Activated naive CD8-positive, alpha-beta T cell treated with anti-CD3 and anti-CD28 coated beads, Interleukin-2, amount 50 U/mL, for 24 hours (primary cell): ENCODE data around the gene MGST2.

Experiments used
- ATAC-seq: fragments of 150-1000 bp; cut with Tn5 transposase; one replicate; pipeline ENCODE4 v1.10.0; 2021
- DNase-seq: peaks from one replicate; pipeline ENCODE4 v3.0.0; 2021
- H3K27ac Mint-ChIP-seq: one replicate; pipeline ENCODE4 v1.8.0; 2021; ENCODE audit warnings: mild to moderate bottlenecking, mixed read lengths
- H3K27me3 Mint-ChIP-seq: one replicate; pipeline ENCODE4 v1.8.0; 2021; ENCODE audit warnings: mixed read lengths
- H3K36me3 Mint-ChIP-seq: one replicate; pipeline ENCODE4 v1.8.0; 2021; ENCODE audit warnings: low read depth, mixed read lengths
- H3K4me1 Mint-ChIP-seq: one replicate; pipeline ENCODE4 v1.8.0; 2021; ENCODE audit warnings: mixed read lengths
- H3K4me3 Mint-ChIP-seq: one replicate; pipeline ENCODE4 v1.8.0; 2021; ENCODE audit warnings: mild to moderate bottlenecking, moderate library complexity, mixed read lengths
- H3K9me3 Mint-ChIP-seq: one replicate; pipeline ENCODE4 v1.8.0; 2021; ENCODE audit warnings: mixed read lengths

Gene MGST2

DNA sequence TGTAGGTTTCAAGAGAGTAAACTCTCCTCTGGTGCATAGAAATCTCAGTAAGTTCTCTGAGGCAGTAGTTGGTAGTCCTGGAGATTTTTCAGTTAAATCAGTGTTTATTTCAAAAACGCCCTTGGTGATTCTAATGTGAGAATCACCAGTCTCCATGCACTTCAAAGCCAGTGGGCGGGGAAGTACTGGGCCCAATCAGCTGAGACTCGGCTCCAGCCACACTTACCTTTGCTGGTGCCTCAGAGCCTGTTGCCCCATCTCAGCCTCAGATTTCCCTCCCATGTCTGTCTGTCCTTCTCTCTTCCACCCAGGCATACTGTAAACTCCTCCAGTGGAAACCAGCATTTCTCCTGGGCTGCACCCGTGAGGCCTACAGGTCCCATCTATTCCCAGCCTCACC is 7.4 kb upstream of the MGST2 start:
- H3K36me3 Mint-ChIP-seq, result no peaks in the 10 kb centered on the region
- no peaks in the 10 kb centered on the region for H3K9me3 Mint-ChIP-seq
- no peak for ATAC-seq
- H3K27me3 Mint-ChIP-seq, result peaks cover 2% of the 10 kb centered on the region
- DNase-seq, result peak; percentile 22
- H3K27ac Mint-ChIP-seq, result peak overlapping the region; percentile 77
- H3K4me1 Mint-ChIP-seq, result peaks cover 24% of the 10 kb centered on the region
- peak overlapping the region; percentile 67 for H3K4me3 Mint-ChIP-seq

DNA sequence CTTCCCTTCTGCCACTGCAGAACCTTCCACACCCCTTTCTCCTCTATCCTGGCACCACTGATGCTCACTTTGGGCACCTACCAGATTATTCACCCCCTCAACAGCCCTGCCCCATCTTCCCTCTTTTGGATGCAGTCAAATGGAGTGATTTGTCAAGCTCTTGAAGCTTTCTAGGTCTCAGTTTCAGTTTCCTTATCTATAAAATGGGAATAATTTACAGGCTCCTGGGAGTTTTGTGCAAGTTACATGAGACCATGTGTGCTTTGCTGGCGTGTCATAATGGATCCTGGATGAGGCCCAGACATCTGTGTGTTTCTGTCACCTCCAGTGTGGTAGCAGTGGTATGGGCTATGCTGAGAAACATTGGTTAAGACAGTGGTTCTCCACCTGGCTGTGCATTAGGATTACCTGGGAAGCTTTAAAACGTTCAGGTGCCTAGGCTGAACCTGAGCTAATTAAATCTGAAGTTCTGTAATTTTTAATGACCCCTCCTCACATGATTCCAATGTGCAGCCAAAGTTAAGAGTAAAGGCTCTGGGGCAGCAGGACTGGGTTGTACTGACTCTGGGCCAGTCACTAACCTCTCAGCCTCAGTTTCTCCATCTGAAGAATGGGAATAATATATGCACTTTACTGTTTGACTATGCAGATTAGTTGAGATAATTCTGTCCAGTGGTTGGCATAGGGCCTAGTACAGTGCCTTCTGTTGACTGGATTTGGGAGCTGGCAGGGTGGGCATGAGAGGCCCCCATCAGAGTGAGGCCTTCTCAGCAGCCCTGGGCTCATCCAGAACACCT is 6.8 kb upstream of the MGST2 start:
- no peaks in the 10 kb centered on the region for H3K9me3 Mint-ChIP-seq
- peak overlapping the region; percentile 67 for H3K4me3 Mint-ChIP-seq
- no peaks in the 10 kb centered on the region for H3K36me3 Mint-ChIP-seq
- H3K27me3 Mint-ChIP-seq, result peaks cover 2% of the 10 kb centered on the region
- DNase-seq (no peak), ATAC-seq (no peak)
- H3K27ac Mint-ChIP-seq, result peak overlapping the region; percentile 77
- H3K4me1 Mint-ChIP-seq, result peaks cover 24% of the 10 kb centered on the region

DNA sequence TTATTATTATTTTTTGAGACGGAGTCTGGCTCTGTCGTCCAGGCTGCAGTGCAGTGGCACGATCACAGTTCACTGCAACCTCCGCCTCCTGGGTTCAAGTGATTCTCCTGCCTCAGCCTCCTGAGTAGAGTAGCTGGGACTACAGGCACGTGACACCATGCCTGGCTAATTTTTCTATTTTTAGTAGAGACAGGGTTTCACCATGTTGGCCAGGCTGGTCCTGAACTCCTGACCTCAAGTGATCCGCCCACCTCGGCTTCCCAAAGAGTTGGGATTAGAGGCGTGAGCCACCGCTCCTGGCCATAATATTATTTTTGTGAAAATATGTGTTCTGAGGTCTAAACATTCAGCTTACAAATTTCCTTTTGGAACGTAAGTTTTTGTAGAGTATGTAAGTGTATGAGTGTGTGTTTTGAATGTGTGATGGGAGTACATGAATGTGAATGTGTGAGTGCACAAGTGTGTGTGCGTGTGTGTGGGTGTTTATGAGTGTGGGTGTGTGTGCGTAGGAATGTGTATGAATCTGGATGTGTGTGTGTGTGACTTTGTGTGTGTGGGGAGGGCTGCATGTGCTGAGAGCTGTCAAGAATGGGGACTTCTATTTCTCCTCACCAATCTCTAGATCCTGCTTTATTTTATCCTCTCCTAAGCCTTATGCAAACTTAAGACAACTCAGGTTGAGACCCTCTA is 5.7 kb upstream of the MGST2 start:
- ATAC-seq, result no peak
- no peaks in the 10 kb centered on the region for H3K36me3 Mint-ChIP-seq
- peak overlapping the region; percentile 3 for H3K27ac Mint-ChIP-seq
- peaks cover 24% of the 10 kb centered on the region for H3K4me1 Mint-ChIP-seq
- H3K9me3 Mint-ChIP-seq, result no peaks in the 10 kb centered on the region
- no peak overlapping the region for H3K4me3 Mint-ChIP-seq
- H3K27me3 Mint-ChIP-seq, result peaks cover 2% of the 10 kb centered on the region
- no peak for DNase-seq

GRCh38 chr4:139660568-139661043 is 5.0 kb upstream of the MGST2 start:
- Mint-ChIP-seq H3K4me3 (no peak overlapping the region), H3K9me3 (no peaks in the 10 kb centered on the region), H3K27ac (no peak overlapping the region), H3K4me1 (peaks cover 30% of the 10 kb centered on the region), H3K36me3 (no peaks in the 10 kb centered on the region), H3K27me3 (peaks cover 2% of the 10 kb centered on the region)
- ATAC-seq (no peak), DNase-seq (no peak)

GRCh38 chr4:139663561-139664138 is 2.0 kb upstream of the MGST2 start:
- no peak overlapping the region for H3K27ac Mint-ChIP-seq
- H3K4me3 Mint-ChIP-seq, result no peak overlapping the region
- no peaks in the 10 kb centered on the region for H3K36me3 Mint-ChIP-seq
- H3K27me3 Mint-ChIP-seq, result peaks cover 6% of the 10 kb centered on the region
- H3K9me3 Mint-ChIP-seq, result no peaks in the 10 kb centered on the region
- peaks cover 24% of the 10 kb centered on the region for H3K4me1 Mint-ChIP-seq
- DNase-seq (no peak), ATAC-seq (no peak)

GRCh38 chr4:139664442-139664841 is 1.2 kb upstream of the MGST2 start:
- DNase-seq (no peak), ATAC-seq (no peak)
- no peak overlapping the region for H3K4me3 Mint-ChIP-seq
- peaks cover 6% of the 10 kb centered on the region for H3K27me3 Mint-ChIP-seq
- H3K36me3 Mint-ChIP-seq, result no peaks in the 10 kb centered on the region
- no peak overlapping the region for H3K27ac Mint-ChIP-seq
- H3K4me1 Mint-ChIP-seq, result peaks cover 22% of the 10 kb centered on the region
- H3K9me3 Mint-ChIP-seq, result no peaks in the 10 kb centered on the region

GRCh38 chr4:139665079-139665689 is 435 bp upstream of the MGST2 start:
- DNase-seq, result no peak
- H3K4me3 Mint-ChIP-seq, result peak overlapping the region; percentile 87
- H3K27me3 Mint-ChIP-seq, result peaks cover 6% of the 10 kb centered on the region
- peak overlapping the region; percentile 86 for H3K27ac Mint-ChIP-seq
- H3K9me3 Mint-ChIP-seq, result no peaks in the 10 kb centered on the region
- no peaks in the 10 kb centered on the region for H3K36me3 Mint-ChIP-seq
- ATAC-seq, result no peak
- H3K4me1 Mint-ChIP-seq, result peaks cover 20% of the 10 kb centered on the region

GRCh38 chr4:139666735-139667281 is 1.2 kb downstream of the MGST2 start:
- Mint-ChIP-seq H3K9me3 (no peaks in the 10 kb centered on the region), H3K27me3 (peaks cover 6% of the 10 kb centered on the region), H3K4me1 (peaks cover 20% of the 10 kb centered on the region), H3K4me3 (peak overlapping the region; percentile 87), H3K36me3 (no peaks in the 10 kb centered on the region), H3K27ac (peak overlapping the region; percentile 86)
- ATAC-seq (no peak), DNase-seq (no peak)

DNA sequence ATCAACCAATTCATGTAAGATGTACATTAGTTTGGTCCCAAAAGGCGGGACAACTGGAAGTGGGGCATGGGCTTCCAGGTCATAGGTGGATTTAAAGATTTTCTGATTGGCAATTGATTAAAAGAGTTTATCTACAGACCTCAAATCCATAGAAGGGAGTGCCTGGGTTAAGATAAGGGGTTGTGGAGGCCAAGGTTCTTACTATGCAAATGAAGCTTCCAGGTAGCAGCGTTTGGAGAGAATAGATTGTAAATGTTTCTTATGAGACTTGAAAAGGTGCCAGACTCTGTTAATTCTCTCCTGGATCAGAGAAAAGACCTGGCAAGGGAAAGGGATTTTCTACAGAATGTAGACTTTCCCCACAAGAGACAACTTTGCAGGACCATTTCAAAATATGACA is 2.4 kb downstream of the MGST2 start:
- Mint-ChIP-seq H3K27ac (no peak overlapping the region), H3K9me3 (no peaks in the 10 kb centered on the region), H3K4me1 (peaks cover 20% of the 10 kb centered on the region), H3K36me3 (no peaks in the 10 kb centered on the region), H3K27me3 (peaks cover 6% of the 10 kb centered on the region), H3K4me3 (no peak overlapping the region)
- ATAC-seq (no peak), DNase-seq (no peak)

DNA sequence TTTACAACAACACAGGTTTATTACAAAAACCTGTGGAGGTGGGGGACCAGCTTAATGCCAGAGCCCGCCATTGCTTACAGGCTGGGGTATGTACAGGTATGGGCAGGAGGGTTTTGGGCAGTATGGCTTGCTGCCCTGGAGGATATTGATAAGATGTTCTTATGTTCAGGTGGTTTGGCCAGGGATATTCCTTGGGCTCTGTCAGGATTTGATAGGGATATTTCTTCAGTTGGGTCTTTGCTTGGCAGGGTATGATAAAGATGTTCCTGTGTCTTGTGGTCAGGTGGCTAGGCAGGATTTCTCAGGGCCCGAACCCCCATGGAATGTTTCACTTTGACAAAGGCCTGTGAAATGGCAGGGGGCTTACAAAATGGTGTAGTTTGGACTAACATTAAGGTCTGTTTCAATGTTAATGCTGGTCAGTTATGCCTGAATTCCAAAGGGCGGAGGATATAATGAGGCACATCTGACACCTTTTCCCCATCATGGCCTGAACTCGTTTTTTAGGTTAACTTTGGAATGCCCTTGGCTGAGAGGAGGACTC is 3.1 kb downstream of the MGST2 start:
- no peak overlapping the region for H3K4me3 Mint-ChIP-seq
- DNase-seq (no peak), ATAC-seq (no peak)
- H3K4me1 Mint-ChIP-seq, result peaks cover 20% of the 10 kb centered on the region
- H3K27ac Mint-ChIP-seq, result no peak overlapping the region
- no peaks in the 10 kb centered on the region for H3K36me3 Mint-ChIP-seq
- no peaks in the 10 kb centered on the region for H3K9me3 Mint-ChIP-seq
- peaks cover 6% of the 10 kb centered on the region for H3K27me3 Mint-ChIP-seq

DNA sequence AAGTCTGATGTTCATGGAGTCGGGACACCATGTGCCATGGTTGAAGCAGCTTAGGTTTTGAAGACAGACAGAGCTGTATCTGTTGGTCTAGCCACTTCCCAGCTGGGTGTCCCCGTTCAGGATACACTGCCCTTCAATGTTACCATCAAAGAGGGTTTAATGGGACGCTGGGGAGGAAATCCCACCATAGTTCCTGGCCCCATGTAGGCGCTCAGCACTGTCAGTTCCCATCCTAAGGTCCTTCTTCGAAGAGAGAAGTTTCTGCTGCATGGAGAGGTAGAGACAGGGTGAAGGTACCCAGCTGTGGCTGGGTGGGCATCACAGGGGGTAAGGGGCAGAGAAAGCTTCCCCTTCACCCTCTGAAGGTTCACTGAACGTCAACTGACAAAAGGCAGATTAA is 3.7 kb downstream of the MGST2 start:
- Mint-ChIP-seq H3K9me3 (no peaks in the 10 kb centered on the region), H3K4me1 (peaks cover 20% of the 10 kb centered on the region), H3K36me3 (no peaks in the 10 kb centered on the region), H3K27me3 (peaks cover 6% of the 10 kb centered on the region), H3K27ac (no peak overlapping the region), H3K4me3 (no peak overlapping the region)
- ATAC-seq, result no peak
- DNase-seq, result no peak

DNA sequence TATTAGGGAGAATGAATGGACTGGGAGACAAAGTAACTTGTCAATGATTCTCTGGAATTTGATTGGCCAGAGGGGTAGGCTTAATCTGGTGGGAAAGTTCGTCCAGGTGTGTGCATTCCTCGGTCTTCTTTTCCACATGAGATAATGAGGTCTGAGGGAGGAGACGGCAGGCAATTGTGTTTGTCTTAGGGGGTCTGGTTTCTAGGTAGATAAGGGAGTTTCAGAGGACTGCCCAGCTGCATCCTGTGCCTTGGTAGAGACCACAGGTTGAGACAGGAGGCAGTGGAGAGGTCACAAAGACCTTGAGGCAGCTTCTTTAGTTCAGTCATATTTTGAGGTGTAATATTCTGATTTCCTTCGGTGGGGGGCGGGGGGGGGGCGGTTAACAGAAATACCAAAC is 4.3 kb downstream of the MGST2 start:
- Mint-ChIP-seq H3K27ac (no peak overlapping the region), H3K4me3 (no peak overlapping the region), H3K9me3 (no peaks in the 10 kb centered on the region), H3K36me3 (no peaks in the 10 kb centered on the region), H3K27me3 (peaks cover 6% of the 10 kb centered on the region), H3K4me1 (peaks cover 20% of the 10 kb centered on the region)
- no peak for ATAC-seq
- DNase-seq, result no peak

- peaks cover 13% of the 10 kb centered on the region for H3K4me1 Mint-ChIP-seq
- H3K9me3 Mint-ChIP-seq, result no peaks in the 10 kb centered on the region
- H3K27me3 Mint-ChIP-seq, result peaks cover 6% of the 10 kb centered on the region
- H3K27ac Mint-ChIP-seq, result no peak overlapping the region
- H3K4me3 Mint-ChIP-seq, result no peak overlapping the region
- no peak for DNase-seq
- H3K36me3 Mint-ChIP-seq, result no peaks in the 10 kb centered on the region
- no peak for ATAC-seq
These were observed 5.2 kb downstream of the MGST2 start for GRCh38 chr4:139670775-139671174.

DNA sequence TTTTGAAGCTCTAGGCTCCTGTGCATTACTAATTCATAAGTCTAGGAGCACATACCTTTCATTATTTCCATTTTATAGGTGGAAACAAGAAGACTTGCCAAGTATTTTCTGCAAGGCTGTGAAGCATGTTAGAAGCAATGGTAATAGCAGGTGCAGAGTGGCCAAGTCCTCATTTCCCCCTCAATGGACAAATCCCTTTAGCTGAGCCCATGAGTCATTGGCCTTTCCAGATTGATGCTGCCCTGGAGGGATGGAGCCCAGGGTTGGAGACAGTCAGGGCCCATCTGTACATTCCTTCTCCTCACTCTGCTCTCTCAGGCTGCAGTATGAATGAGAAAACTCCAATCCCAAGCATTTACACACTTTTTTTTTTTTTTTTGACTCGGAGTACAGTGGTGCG is 6.6 kb downstream of the MGST2 start:
- H3K36me3 Mint-ChIP-seq, result no peaks in the 10 kb centered on the region

More for the DNA sequence above, 6.6 kb downstream of the MGST2 start:
- no peaks in the 10 kb centered on the region for H3K27me3 Mint-ChIP-seq
- no peak overlapping the region for H3K27ac Mint-ChIP-seq
- H3K4me1 Mint-ChIP-seq, result no peaks in the 10 kb centered on the region
- no peak overlapping the region for H3K4me3 Mint-ChIP-seq
- H3K9me3 Mint-ChIP-seq, result no peaks in the 10 kb centered on the region
- ATAC-seq (no peak), DNase-seq (no peak)
